ENCODE measurements around the gene ANLN.

The ANLN gene

GRCh38 chr7:36355490-36355889, 34.2 kb upstream of the ANLN start:
- no peak for TF ChIP-seq SUZ12 (IDR thresholded peaks at IDR 0.05)
- no peak for TF ChIP-seq ELF4 (IDR thresholded peaks at IDR 0.05)
- TF ChIP-seq BHLHE40 (IDR thresholded peaks at IDR 0.05; ENCODE audit: borderline replicate concordance) = no peak
- no peak for TF ChIP-seq NFRKB (IDR thresholded peaks at IDR 0.05)
- TF ChIP-seq ARNT (IDR thresholded peaks at IDR 0.05) = no peak
- no peak for TF ChIP-seq CTBP1 (IDR thresholded peaks at IDR 0.05; ENCODE audit: borderline replicate concordance)
- TF ChIP-seq LEF1 (IDR thresholded peaks at IDR 0.05; ENCODE audit: borderline replicate concordance) = no peak
- no peak for TF ChIP-seq FOXK2 (IDR thresholded peaks at IDR 0.05)
- TF ChIP-seq L3MBTL2 (conservative IDR thresholded peaks at IDR 0.05) = no peak
- no peak for TF ChIP-seq HDGF (IDR thresholded peaks at IDR 0.05; ENCODE audit: borderline replicate concordance)
- no peak for TF ChIP-seq TARDBP (IDR thresholded peaks at IDR 0.05)
- no peak for TF ChIP-seq SP1 (IDR thresholded peaks at IDR 0.05)
- no peak for TF ChIP-seq PKNOX1 (IDR thresholded peaks at IDR 0.05)
- TF ChIP-seq ZNF384 (IDR thresholded peaks at IDR 0.05) = no peak
- TF ChIP-seq FOXM1 (IDR thresholded peaks at IDR 0.05; ENCODE audit: borderline replicate concordance) = no peak
- no peak for TF ChIP-seq FOXA1 (IDR thresholded peaks at IDR 0.05)
- DNase-seq (ENCODE audit: extremely low spot score) = no peak
- ChIA-PET CTCF (no interaction called here), POLR2A (no interaction called here)

- POLR2A ChIA-PET = interaction anchor here (1.7 kb wide), 1 partner anchor 10 kb away, joined by 5 read pairs; a partner anchor contains a TSS
- DNase-seq (ENCODE audit: extremely low spot score) = no peak
- CTCF ChIA-PET = no interaction called here
- no peak for TF ChIP-seq FOXK2 (IDR thresholded peaks at IDR 0.05)
- no peak for TF ChIP-seq HDGF (IDR thresholded peaks at IDR 0.05; ENCODE audit: borderline replicate concordance)
- no peak for TF ChIP-seq BHLHE40 (IDR thresholded peaks at IDR 0.05; ENCODE audit: borderline replicate concordance)
- TF ChIP-seq L3MBTL2 (conservative IDR thresholded peaks at IDR 0.05) = no peak
- TF ChIP-seq TARDBP (IDR thresholded peaks at IDR 0.05) = no peak
- no peak for TF ChIP-seq NFRKB (IDR thresholded peaks at IDR 0.05)
- no peak for TF ChIP-seq SUZ12 (IDR thresholded peaks at IDR 0.05)
- no peak for TF ChIP-seq LEF1 (IDR thresholded peaks at IDR 0.05; ENCODE audit: borderline replicate concordance)
- TF ChIP-seq ARNT (IDR thresholded peaks at IDR 0.05) = no peak
- no peak for TF ChIP-seq ZNF384 (IDR thresholded peaks at IDR 0.05)
- TF ChIP-seq FOXA1 (IDR thresholded peaks at IDR 0.05) = no peak
- TF ChIP-seq SP1 (IDR thresholded peaks at IDR 0.05) = no peak
- TF ChIP-seq ELF4 (IDR thresholded peaks at IDR 0.05) = no peak
- no peak for TF ChIP-seq CTBP1 (IDR thresholded peaks at IDR 0.05; ENCODE audit: borderline replicate concordance)
- no peak for TF ChIP-seq PKNOX1 (IDR thresholded peaks at IDR 0.05)
Measured at GRCh38 chr7:36357054-36357453, 32.6 kb upstream of the ANLN start.

- TF ChIP-seq FOXK2 (IDR thresholded peaks at IDR 0.05) = no peak
- no peak for TF ChIP-seq NFRKB (IDR thresholded peaks at IDR 0.05)
- TF ChIP-seq PKNOX1 (IDR thresholded peaks at IDR 0.05) = no peak
- TF ChIP-seq FOXM1 (IDR thresholded peaks at IDR 0.05; ENCODE audit: borderline replicate concordance) = no peak
- ChIA-PET POLR2A (no interaction called here), CTCF (interaction anchor here (0.6 kb wide), 1 partner anchor 445 kb away, joined by 5 read pairs; no protein-coding TSS in a partner anchor)
- DNase-seq (ENCODE audit: extremely low spot score) = no peak
Measured at GRCh38 chr7:36358589-36358988, 31.1 kb upstream of the ANLN start.

- DNase-seq (ENCODE audit: extremely low spot score) = no peak
- ChIA-PET POLR2A (interaction anchor here (1.4 kb wide), 1 partner anchor 29 kb away, joined by 4 read pairs; the partner anchor contains the start of gene ANLN), CTCF (no interaction called here)
- TF ChIP-seq NFRKB (IDR thresholded peaks at IDR 0.05) = no peak
- TF ChIP-seq LEF1 (IDR thresholded peaks at IDR 0.05; ENCODE audit: borderline replicate concordance) = no peak
- TF ChIP-seq FOXM1 (IDR thresholded peaks at IDR 0.05; ENCODE audit: borderline replicate concordance) = no peak
- TF ChIP-seq PKNOX1 (IDR thresholded peaks at IDR 0.05) = no peak
- TF ChIP-seq ZNF384 (IDR thresholded peaks at IDR 0.05) = no peak
- no peak for TF ChIP-seq SP1 (IDR thresholded peaks at IDR 0.05)
- no peak for TF ChIP-seq SUZ12 (IDR thresholded peaks at IDR 0.05)
- no peak for TF ChIP-seq BHLHE40 (IDR thresholded peaks at IDR 0.05; ENCODE audit: borderline replicate concordance)
- TF ChIP-seq FOXA1 (IDR thresholded peaks at IDR 0.05) = no peak
- TF ChIP-seq HDGF (IDR thresholded peaks at IDR 0.05; ENCODE audit: borderline replicate concordance) = no peak
Measured at GRCh38 chr7:36360244-36360643, 29.4 kb upstream of the ANLN start.

GRCh38 chr7:36361227-36361626, 28.4 kb upstream of the ANLN start:
- DNase-seq (ENCODE audit: extremely low spot score) = no peak
- TF ChIP-seq FOXA1 (IDR thresholded peaks at IDR 0.05) (no peak), FOXM1 (IDR thresholded peaks at IDR 0.05; ENCODE audit: borderline replicate concordance) (no peak), FOXK2 (IDR thresholded peaks at IDR 0.05) (no peak), TARDBP (IDR thresholded peaks at IDR 0.05) (no peak), PKNOX1 (IDR thresholded peaks at IDR 0.05) (no peak), L3MBTL2 (conservative IDR thresholded peaks at IDR 0.05) (no peak), ARNT (IDR thresholded peaks at IDR 0.05) (no peak), ELF4 (IDR thresholded peaks at IDR 0.05) (no peak), CTBP1 (IDR thresholded peaks at IDR 0.05; ENCODE audit: borderline replicate concordance) (no peak), LEF1 (IDR thresholded peaks at IDR 0.05; ENCODE audit: borderline replicate concordance) (no peak), NFRKB (IDR thresholded peaks at IDR 0.05) (no peak)
- CTCF ChIA-PET = interaction anchor here (0.7 kb wide), 1 partner anchor 127 kb away, joined by 3 read pairs; no protein-coding TSS in a partner anchor
- POLR2A ChIA-PET = no interaction called here

All from HEK293T (cell line).